HL-60/S4 treated with retinoic acid at 250 ng/mL for 4 days and 3 days (cell line): ENCODE results near the gene SETDB1.
"Not testable (repeated sequence)": the region's sequence is repeated elsewhere in the genome, so short reads cannot be mapped to it uniquely, and the experiment has no call there.

Experiments used
- in situ Hi-C: fragments of 300-500 bp; cut with MboI; formaldehyde crosslinking; loops from 2 replicates; pipeline ENCODE4 v1.7.0; 2022; ENCODE audit warnings: low sequenced_read_pairs

SETDB1 gene

GRCh38 chr1:150928775-150929174 is 2.6 kb downstream of the SETDB1 start:
- in situ Hi-C loops: not testable (repeated sequence)

DNA sequence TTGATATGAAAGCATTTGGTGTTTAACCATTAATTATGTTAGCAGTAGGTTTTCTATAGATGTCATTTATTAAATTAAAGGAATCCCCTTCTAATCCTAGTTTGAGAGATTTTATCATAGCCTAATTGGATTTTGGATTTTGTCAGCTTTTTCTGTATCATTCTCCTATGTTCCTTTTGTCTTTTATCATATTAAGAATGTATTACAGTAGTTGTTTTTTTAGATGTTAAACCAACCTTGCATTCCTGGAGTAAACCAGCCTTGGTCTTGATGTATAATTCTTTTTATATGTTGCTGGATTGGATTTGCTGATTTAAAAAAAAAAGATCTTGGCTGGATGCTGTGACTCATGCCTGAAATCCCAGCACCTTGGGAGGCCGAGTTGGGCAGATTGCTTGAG is 5.6 kb downstream of the SETDB1 start:
- in situ Hi-C loops: no loop called here

DNA sequence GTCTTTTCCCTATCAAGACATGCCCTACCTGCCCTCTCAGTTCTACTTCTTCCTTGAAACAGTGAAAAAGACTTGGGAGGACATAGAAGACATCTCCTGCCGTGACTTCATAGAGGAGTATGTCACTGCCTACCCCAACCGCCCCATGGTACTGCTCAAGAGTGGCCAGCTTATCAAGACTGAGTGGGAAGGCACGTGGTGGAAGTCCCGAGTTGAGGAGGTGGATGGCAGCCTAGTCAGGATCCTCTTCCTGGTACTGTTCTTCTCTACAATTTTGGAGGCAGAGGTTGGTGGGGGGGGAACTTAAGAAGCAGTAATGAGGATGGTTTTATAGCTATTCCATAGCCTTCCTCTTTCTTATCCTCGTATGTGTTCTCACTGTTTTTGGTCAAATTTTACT is 18.7 kb downstream of the SETDB1 start:
- in situ Hi-C loops: no loop called here

- in situ Hi-C loops: no loop called here
These were observed 28.5 kb downstream of the SETDB1 start for GRCh38 chr1:150954708-150955107.

GRCh38 chr1:150955280-150955679 is 29.1 kb downstream of the SETDB1 start:
- in situ Hi-C loops: no loop called here

DNA sequence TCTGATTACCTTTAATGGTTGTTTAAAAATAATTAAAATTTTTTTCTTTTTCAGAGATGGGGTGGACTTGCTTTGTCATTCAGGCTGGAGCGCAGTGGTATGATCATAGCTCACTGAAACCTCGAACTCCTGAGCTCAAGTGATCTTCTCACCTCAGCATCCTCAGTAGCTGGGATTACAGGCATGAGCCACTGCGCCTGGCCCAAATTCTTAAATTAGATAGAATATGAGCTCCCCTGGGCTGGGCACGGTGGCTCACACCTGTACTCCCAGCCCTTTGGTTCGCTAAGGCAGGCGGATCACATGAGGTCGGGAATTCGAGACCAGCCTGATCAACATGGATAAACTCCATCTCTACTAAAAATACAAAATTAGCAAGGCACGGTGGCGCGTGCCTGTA is 31.5 kb downstream of the SETDB1 start:
- in situ Hi-C loops: no loop called here

- in situ Hi-C loops: no loop called here
These were observed 34.5 kb downstream of the SETDB1 start for GRCh38 chr1:150960646-150961045.

DNA sequence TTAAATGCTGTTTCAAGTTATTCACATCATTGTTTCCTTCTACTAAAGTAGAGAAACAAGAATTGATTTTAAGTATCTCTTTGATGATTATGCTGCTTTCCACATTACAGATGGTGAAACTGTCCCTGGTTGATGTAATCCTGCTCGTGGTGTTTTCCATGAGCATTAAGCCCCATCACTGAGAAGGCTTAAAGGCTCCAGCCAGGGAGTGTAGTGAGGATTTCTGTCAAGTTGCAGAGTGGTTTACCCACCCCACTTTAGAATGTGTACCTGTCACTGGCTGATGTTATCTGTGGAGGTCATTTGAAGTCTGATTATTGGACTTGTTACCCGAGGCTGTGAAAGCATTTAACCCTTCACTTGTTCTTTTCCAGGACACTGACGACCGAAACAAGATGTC is 35.6 kb downstream of the SETDB1 start:
- in situ Hi-C loops: no loop called here

DNA sequence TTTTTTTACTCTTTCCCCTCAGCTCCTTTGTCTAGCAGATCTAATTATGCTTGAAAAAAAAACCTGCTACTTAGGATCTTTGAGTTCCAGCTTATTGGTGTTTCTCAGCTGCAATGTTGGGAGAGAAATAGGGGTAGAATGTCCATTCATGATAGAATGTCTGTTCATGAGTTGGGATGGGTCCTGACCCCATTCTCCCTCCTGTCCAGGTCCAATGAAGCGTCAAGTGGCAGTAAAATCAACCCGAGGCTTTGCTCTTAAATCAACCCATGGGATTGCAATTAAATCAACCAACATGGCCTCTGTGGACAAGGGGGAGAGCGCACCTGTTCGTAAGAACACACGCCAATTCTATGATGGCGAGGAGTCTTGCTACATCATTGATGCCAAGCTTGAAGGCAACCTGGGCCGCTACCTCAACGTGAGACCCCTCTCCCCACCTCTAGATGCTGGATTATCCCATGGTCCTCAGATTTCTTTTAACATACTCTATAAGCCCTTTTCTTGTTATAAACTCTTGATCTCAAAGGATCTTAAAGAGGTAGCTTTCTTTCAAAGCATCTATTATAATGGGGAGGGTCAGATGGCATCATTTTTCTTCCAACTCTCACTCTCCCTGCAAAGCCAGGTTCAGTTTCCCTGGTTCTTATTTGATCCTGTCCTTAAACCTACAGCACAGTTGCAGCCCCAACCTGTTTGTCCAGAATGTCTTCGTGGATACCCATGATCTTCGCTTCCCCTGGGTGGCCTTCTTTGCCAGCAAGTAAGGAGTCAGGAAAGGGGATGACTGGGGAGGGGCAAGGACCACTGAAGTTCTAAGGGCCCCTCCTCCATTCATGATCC is 37.4 kb downstream of the SETDB1 start:
- in situ Hi-C loops: no loop called here

GRCh38 chr1:150964164-150964489 is 38.0 kb downstream of the SETDB1 start:
- in situ Hi-C loops: no loop called here

GRCh38 chr1:150965605-150966004 is 39.4 kb downstream of the SETDB1 start:
- in situ Hi-C loops: no loop called here

- in situ Hi-C loops: no loop called here
These were observed 39.8 kb downstream of the SETDB1 start for GRCh38 chr1:150966011-150966410.

DNA sequence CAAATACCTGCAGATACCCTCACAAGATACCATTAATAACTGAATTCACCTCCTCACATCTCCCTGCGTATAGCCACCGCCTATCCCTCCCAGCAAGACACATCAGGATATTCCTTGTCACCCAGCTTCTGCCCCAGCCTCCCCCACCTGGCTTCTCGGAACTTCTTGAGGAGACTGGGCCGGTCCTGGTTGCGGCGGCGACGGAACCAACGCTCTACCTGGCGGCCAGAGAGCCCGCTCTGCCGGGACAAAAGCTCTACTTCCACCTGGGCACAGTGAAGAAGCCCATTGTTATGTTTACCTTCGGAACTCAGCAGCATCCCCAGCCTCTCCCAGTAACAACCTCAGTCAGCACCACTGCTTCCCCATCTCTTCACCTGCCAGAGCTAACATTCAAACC is 41.8 kb downstream of the SETDB1 start:
- in situ Hi-C loops: no loop called here

DNA sequence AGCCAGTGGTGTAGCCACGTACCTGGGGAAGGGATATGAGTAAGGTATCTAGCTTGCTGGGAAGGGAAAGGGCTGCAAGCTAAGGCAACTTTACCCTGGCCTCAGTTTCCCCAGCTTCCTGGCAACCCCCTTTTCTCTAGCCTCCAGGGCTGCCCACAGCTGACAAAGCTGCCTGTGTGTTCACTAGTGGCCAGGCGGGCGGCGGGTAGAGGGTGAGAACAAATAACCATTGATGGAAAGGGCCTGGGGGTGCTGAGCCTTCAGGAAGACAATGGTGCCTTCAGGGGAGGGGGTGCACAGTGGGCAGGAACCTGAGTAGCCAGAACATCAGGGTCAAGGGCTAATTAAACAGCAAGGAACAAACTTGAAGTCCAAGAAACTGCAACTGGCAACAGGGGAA is 42.3 kb downstream of the SETDB1 start:
- in situ Hi-C loops: no loop called here

- in situ Hi-C loops: no loop called here
These were observed 43.5 kb downstream of the SETDB1 start for GRCh38 chr1:150969626-150970025.

DNA sequence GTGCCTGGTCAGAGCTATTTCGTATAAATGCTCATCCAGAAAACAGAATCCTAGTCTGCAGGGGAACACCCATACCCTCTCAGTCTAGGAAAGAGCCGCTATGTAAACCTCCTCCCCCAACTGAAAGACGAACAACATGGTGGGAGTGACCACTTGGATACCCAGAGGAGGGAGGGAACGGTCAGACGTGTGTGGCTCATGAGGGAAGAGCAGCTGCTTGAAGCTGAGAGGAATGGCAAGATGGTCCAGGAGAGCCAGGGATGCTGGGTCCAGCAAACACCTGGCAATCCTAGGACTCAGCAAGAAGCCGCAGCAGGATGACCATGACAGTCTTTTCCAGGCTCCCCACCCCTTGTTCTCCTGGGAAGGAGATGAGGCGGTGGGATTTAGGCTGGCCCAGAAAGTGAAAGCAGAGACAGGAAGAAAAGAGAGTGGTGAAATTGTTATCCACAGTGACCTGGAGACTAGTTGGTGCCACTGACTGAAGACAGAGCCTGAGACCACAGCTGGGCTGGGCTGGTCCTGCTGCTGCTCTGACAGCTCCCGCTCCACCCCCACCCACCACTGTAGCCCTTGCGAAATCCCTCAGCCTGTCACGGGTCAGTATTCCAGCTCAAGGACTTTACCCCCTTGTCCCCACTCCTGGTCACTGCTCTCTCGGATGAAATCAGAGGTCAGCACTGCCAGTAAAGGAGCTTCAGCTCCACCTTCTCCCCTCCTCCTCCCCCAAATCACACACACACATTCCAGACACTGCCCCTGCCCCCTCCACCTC is 44.8 kb downstream of the SETDB1 start:
- in situ Hi-C loops: no loop called here

- in situ Hi-C loops: no loop called here
These were observed 45.6 kb downstream of the SETDB1 start for GRCh38 chr1:150971583-150972416.

DNA sequence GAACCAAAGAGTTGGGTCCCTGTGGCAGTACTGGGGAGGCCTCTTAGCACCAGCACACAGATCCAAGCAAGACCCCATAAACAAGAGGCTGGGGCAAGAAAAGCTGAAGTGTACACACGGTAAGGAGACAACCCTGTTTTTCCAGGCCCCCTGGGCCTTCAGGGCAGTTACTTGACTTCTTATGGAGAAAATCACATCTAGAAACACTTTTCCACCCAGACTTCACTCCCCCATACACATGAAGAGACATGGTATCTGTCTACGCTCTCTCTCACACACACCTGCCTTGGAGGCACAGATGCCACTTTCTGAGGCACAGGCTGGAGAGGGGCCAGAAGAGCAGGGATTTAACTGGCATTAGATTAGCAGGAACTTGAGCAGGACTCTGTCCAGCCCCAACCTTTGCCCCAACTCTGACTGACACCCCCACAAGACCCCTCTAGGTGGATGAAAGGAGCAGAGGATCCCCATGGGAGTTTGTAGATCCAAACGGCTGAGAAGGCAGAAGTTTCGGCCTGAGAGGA is 46.3 kb downstream of the SETDB1 start:
- in situ Hi-C loops: no loop called here

- in situ Hi-C loops: no loop called here
These were observed 47.2 kb downstream of the SETDB1 start for GRCh38 chr1:150973258-150973835.

DNA sequence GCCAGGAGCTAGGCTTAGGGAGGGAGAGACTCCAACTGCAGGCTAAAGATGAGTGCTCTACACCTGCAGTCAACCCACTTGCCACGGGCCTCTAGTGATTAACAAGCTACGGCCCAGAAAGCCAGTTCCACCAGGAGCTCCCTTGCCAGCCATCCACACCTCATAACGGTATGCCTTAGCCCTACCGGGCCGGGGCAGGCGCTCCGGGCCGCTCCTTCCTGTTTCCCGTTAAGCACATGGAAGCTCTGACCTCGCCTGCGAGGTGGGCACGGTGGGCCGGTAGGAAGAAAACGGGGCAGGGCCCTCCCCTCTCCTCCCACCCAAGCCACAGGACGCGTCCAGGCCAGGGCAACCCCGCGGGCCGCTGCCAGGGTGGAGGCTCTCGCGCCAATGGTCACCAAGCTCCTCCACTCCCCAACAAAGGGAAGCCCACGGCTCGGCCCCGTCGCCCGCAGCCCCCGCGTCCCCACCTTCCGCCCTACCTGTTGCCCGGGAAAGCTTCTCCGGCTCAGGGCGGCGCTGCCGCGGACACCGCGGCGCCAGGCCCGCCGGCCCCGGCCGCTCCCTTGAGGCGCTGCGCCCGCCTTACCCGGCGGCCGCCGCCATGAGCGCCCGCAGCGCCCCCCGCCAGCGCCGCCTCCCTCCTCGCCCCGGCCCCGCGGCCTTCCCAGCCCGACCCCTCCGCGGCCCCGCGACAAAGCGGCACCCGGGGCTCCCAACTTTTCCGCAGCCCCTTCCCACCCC is 47.8 kb downstream of the SETDB1 start:
- in situ Hi-C loops: no loop called here
